ENCODE results near the gene WDR90. TPM values are rescaled to one million over a fixed set of nuclear protein-coding genes. Genes with fewer than 3 reads are reported as not detected.

Gene WDR90
- polyA plus RNA-seq, 1 donor = 42.2 TPM

- DNase-seq = peak; percentile 87
Measured at GRCh38 chr16:637081-638018, 11.8 kb upstream of the WDR90 start.

- DNase-seq = no peak
Measured at GRCh38 chr16:638034-638543, 11.1 kb upstream of the WDR90 start.

- DNase-seq = no peak
Measured at GRCh38 chr16:638836-639235, 10.3 kb upstream of the WDR90 start.

GRCh38 chr16:640614-641013 lies 8.6 kb upstream of the WDR90 start:
- no peak for DNase-seq

GRCh38 chr16:641326-642188 lies 7.6 kb upstream of the WDR90 start, which contains the start of gene MCRIP2:
Gene MCRIP2 (plus strand): TSS chr16:641828. CDS start chr16:641992, 164 bp downstream.
- DNase-seq = no peak

- no peak for DNase-seq
Measured at GRCh38 chr16:642189-643049, 6.7 kb upstream of the WDR90 start.

- DNase-seq = no peak
Measured at GRCh38 chr16:643050-643368, 6.2 kb upstream of the WDR90 start.

GRCh38 chr16:644556-644955 lies 4.6 kb upstream of the WDR90 start:
- no peak for DNase-seq

GRCh38 chr16:645852-646678 lies 3.1 kb upstream of the WDR90 start:
- no peak for DNase-seq

GRCh38 chr16:646679-647172 lies 2.4 kb upstream of the WDR90 start:
- DNase-seq = no peak

- DNase-seq = no peak
Measured at GRCh38 chr16:647173-647902, 1.8 kb upstream of the WDR90 start.

- DNase-seq = no peak
Measured at GRCh38 chr16:648071-648780, 939 bp upstream of the WDR90 start.

GRCh38 chr16:649631-650030 lies 466 bp downstream of the WDR90 start:
- no peak for DNase-seq

- DNase-seq = no peak
Measured at GRCh38 chr16:651844-652243, 2.7 kb downstream of the WDR90 start.

- no peak for DNase-seq
Measured at GRCh38 chr16:652454-653305, 3.5 kb downstream of the WDR90 start.

- DNase-seq = no peak
Measured at GRCh38 chr16:654034-654433, 4.9 kb downstream of the WDR90 start.

GRCh38 chr16:657487-657886 lies 8.3 kb downstream of the WDR90 start:
- no peak for DNase-seq
